GM21528 (cell line): ENCODE results near the gene CEND1.

Experiments used
- ATAC-seq: cut with Tn5 transposase; IDR thresholded peaks from one replicate; pipeline ENCODE4 v1.9.1; 2021; ENCODE audit warnings: mild to moderate bottlenecking, moderate library complexity; ENCODE audit not compliant: unreplicated experiment, low FRiP score

CEND1 gene

GRCh38 chr11:796565-797295, 6.8 kb upstream of the CEND1 start:
- peak; percentile 0 for ATAC-seq

- ATAC-seq = no peak
Measured at GRCh38 chr11:795634-796564, 6.0 kb upstream of the CEND1 start.

GRCh38 chr11:794766-795633, 5.1 kb upstream of the CEND1 start:
- no peak for ATAC-seq

- ATAC-seq = no peak
Measured at GRCh38 chr11:794013-794765, 4.3 kb upstream of the CEND1 start.

GRCh38 chr11:793556-793955, 3.7 kb upstream of the CEND1 start:
- no peak for ATAC-seq

- ATAC-seq = no peak
Measured at GRCh38 chr11:792873-793272, 3.0 kb upstream of the CEND1 start.

- no peak for ATAC-seq
Measured at GRCh38 chr11:792535-792821, 2.6 kb upstream of the CEND1 start.

GRCh38 chr11:791658-792534, 2.0 kb upstream of the CEND1 start:
- no peak for ATAC-seq

- ATAC-seq = no peak
Measured at GRCh38 chr11:790721-791564, 1.1 kb upstream of the CEND1 start.

GRCh38 chr11:788953-789940, 643 bp downstream of the CEND1 start:
- ATAC-seq = no peak

- ATAC-seq = no peak
Measured at GRCh38 chr11:788009-788640, 1.8 kb downstream of the CEND1 start.

GRCh38 chr11:787084-787675, 2.7 kb downstream of the CEND1 start:
- no peak for ATAC-seq

- no peak for ATAC-seq
Measured at GRCh38 chr11:786235-787083, 3.4 kb downstream of the CEND1 start.

GRCh38 chr11:783581-784015, 6.3 kb downstream of the CEND1 start:
- ATAC-seq = no peak
